GOT3 (cell line): ENCODE data around the gene DIPK1A.

ENCODE experiments used
- DNase-seq: peaks from one replicate; lab custom pipeline; 2025; ENCODE audit warnings: mixed read lengths; lab: John Stamatoyannopoulos, UW

DIPK1A gene

DNA sequence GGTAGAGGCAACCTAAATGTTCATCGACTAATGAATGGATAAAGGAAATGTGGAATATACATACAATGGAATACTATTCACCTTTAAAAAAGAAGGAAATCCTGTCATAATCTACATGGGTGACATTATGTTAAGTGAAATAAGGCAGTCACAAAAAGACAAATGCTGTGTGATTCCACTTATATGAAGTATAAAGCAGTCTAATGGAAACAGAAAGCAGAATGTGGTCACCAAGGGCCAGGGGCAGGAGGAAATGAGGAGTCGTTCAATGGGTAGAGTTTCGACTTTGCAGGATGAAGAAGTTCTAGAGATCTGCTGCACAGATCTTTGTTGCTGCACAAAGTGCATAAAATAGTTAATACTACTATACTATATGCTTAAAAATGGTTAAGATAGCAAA lies 7.8 kb downstream of the DIPK1A start:
- no peak for DNase-seq

GRCh38 chr1:92952714-92953113 lies 8.5 kb downstream of the DIPK1A start:
- DNase-seq = no peak

- DNase-seq = no peak
Measured at GRCh38 chr1:92951141-92951582, 10.1 kb downstream of the DIPK1A start.

DNA sequence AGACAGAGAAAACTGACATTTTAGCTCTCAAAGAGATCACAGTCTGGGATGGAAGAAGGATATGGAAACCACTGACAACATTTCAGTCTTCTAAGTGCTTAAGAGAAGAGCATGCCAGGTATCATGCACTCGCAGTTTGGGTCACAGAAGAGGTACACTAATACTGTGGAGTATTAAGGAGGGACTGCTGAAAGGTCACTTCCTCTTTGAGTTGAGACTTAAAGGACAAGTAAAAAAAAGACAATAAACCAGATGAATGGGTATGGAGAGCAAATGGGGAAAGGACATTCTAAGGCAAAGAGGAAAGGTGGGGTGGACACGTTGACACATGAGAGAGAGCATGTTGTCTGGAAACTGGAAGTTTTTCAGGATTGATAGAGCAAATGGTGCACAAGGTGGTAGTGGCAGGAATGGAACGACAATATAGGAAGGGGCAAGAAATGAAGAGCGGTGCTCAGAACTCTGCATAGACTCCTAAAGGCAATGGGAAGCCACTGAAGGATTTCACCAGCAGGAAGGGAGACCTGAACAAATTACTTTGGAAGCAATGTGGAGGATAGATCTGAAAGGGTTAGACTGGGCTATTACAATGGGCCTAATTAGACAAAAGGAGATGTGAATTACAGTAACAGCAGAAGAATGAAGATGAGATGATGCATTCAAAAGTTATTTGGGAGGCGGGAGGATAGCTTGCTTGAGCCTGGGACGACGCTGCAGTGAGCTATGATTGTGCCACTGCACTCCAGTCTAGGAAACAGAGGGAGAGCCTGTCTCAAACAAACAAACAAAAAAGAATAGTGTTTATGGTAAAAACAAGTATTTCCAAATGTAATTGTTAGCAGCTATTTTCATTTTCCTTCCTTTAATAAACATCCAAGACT lies 11.1 kb downstream of the DIPK1A start:
- DNase-seq = no peak

GRCh38 chr1:92948071-92948470 lies 13.2 kb downstream of the DIPK1A start:
- DNase-seq = no peak

- no peak for DNase-seq
Measured at GRCh38 chr1:92945748-92946270, 15.5 kb downstream of the DIPK1A start.

DNA sequence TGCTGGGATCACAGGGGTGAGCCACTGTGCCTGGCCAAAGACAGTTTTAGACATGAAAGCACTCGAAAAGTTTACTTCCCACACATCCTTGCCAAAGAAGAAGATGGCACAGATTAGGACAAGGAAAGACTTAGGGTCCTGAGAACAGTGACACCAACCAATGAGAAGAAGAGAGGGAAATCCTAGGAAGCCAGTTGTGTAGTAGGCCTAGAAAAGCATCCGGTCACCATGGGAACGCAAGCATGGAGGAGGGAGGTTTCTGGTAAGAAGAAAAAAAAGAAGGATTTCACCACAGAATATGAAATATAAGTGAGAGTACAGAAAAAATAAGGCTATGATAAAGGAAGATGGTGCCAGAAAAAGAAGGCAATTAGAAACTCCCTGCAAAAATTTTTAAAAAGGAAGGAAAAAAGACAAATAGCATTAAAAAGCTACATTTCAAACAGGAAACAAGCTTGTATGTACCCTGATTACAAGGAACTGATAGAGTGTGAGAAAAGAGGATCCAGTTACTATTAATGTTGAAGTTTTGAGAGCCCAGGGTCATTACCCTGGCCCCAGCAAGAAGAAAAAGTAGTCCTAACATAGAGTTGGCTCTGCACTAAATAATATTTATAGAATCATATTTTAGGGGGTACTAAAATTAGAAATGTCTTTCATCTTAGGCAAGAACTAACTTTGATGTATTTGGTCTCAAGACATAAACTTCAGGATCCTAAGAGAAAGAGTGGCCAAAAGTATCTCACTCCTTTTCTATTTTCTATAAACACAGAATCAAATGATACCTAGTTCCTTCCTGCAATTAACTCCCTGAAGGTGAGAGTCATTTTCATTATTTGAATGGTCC lies 16.1 kb downstream of the DIPK1A start:
- DNase-seq = no peak

DNA sequence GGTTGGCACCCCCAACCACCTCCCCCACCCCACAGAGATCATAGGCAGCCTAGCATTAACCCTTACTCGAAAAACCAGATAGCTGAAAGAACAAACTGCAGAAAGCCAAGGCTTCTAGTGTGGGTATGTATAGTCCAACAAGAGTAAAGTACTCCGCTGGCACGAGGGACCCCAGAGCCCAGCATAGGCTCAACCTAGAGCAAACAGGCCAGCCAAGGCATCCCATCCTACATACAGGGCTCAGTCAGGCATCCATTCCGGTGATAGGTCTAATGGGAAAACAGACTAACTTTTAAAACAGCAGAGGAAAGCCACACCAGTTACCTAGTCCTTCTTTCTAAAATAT lies 17.8 kb downstream of the DIPK1A start:
- no peak for DNase-seq

DNA sequence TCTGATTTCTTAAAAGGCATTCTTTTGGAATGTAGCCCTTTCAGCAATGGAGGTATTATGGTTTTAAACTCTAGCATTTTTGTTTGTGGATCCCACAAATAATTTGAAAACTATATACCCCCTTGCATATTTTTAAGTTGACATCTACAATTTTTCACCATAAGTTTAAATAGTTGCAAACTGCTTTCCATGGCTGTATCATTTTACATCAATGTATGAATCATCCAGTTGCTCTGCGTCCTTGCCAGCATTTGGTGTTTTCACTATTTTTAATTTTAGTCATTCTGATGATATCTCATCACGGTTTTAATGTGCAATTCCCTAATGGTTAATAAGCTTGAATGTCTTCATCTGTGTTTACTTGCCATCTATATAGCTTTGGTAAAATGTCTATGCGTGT lies 20.7 kb downstream of the DIPK1A start:
- no peak for DNase-seq

- DNase-seq = no peak
Measured at GRCh38 chr1:92937731-92938130, 23.5 kb downstream of the DIPK1A start.

DNA sequence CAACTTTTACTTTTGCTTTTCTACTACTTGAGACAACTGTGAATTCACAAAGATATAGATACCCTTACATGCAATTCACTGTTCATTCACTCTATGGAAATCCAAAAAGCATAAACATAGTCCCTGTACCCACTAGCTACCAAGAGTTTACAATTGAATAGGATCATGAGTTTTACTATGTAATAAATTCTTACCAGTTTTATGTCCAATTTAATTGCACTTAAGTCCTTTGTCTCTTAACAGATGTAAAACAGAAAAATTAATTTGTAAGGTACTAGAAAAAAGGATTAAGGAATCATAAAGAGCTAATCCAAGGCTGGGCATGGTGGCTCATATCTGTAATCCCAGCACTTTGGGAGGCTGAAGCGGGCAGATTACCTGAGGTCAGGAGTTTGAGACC lies 24.4 kb downstream of the DIPK1A start:
- DNase-seq = no peak

DNA sequence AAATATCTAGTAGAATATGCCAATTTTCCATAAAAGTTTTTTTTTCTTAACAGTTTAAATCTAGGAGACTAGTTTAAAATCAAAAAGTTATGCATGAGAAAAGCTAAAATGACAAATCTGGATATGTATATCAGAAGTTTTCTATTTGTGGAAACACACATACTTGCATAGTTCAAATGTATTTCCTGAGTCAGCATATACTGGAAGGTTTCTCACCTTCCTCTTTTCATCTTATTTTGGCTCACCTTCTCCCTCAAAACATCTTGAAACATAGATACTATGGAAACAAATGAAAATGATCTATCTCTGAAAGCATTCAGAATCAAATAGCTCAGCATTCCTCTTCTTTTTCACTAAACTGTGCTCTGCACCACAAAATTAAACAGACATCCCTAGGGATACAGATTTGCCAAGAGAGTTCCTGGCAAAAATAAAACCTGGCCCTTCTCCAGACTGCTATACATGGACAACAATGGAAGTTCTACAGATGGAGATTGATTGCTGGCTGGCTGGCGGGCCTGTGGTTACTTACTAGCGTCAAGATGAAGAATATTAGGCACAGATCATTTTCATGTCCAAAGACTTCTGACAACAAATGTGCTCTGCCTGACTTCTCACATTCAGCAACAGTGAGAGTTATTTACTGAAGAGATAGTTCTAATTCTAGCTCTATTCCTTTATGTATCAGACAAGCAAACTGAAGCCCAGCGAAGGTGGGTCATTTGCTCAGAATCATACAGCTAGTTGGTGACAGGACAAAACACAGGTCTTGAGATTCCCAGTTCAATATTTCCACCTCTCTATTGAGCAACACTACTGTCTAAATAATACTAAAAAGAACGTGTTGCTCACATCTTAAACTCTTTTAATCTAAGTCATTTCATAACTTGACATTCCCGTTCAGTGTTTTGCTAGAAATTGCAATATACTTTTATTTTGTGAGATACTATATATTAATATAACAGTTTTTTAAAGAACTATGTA lies 26.6 kb downstream of the DIPK1A start:
- no peak for DNase-seq

- DNase-seq = no peak
Measured at GRCh38 chr1:92933459-92933858, 27.8 kb downstream of the DIPK1A start.

DNA sequence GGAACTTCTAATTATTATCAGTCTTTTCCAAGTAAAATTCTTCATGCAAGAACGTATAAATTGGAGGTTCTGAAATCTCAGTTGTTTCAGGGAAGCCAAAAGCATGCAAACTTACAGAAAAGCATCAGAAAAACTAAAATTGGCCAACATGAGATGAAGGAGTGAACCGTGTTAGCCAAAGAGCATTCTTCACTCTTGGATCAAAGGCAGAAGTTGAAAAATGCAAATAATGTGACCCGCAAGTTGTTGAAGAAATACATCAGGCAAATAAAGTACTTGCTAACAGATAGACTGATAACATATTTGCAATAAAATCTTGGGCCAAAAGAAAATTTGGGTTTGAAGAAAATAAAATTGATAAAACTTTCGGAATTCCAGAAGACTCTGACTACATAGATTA lies 29.6 kb downstream of the DIPK1A start:
- DNase-seq = no peak

GRCh38 chr1:92929461-92929860 lies 31.8 kb downstream of the DIPK1A start:
- no peak for DNase-seq

- no peak for DNase-seq
Measured at GRCh38 chr1:92927870-92928269, 33.4 kb downstream of the DIPK1A start.

DNA sequence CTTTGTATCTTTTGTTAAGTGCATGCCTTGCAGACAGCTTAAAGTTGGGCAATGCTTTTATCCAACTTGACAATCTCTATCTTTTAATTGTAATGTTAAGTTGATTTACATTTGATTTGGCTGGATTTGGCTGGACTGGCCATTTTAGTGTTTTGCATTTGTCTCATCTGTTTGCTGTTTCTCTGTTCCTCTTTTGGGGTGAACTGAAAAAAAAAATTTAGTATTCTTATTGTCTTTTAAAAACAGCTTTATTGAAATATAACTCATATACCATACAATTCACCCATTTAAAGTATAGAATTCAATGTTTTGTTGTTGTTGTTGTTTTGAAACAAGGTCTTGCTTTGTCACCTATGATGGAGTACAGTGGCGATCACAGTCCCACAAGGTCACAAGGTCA lies 34.4 kb downstream of the DIPK1A start:
- no peak for DNase-seq

GRCh38 chr1:92924501-92924900 lies 36.8 kb downstream of the DIPK1A start:
- no peak for DNase-seq

DNA sequence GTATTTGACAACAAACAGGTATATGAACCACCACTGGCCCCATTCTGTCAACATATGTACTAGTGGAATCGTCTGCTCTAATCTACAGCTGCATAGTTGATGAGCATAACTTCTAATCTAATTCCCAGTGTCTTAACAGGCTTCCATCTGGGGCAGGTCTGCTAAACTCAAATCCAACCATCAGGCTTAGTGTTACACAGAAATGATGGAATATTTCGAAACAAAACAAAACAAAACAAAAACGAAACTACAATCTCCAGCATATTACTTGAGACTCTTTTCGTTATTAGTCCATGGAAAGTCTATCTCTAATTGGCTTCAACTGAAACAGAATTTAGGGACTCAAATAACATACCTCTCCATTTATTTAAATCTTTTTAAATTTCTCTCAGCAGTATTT lies 37.6 kb downstream of the DIPK1A start:
- no peak for DNase-seq

GRCh38 chr1:92922356-92923035 lies 38.8 kb downstream of the DIPK1A start:
- no peak for DNase-seq
